ENCODE data around the gene ZBED4. TPM values are rescaled to one million over a fixed set of nuclear protein-coding genes. Genes with fewer than 3 reads are reported as not detected.

ZBED4 gene
- total RNA-seq, 2 experiments from 2014 or later: 14.8 to 15.0 TPM

DNA sequence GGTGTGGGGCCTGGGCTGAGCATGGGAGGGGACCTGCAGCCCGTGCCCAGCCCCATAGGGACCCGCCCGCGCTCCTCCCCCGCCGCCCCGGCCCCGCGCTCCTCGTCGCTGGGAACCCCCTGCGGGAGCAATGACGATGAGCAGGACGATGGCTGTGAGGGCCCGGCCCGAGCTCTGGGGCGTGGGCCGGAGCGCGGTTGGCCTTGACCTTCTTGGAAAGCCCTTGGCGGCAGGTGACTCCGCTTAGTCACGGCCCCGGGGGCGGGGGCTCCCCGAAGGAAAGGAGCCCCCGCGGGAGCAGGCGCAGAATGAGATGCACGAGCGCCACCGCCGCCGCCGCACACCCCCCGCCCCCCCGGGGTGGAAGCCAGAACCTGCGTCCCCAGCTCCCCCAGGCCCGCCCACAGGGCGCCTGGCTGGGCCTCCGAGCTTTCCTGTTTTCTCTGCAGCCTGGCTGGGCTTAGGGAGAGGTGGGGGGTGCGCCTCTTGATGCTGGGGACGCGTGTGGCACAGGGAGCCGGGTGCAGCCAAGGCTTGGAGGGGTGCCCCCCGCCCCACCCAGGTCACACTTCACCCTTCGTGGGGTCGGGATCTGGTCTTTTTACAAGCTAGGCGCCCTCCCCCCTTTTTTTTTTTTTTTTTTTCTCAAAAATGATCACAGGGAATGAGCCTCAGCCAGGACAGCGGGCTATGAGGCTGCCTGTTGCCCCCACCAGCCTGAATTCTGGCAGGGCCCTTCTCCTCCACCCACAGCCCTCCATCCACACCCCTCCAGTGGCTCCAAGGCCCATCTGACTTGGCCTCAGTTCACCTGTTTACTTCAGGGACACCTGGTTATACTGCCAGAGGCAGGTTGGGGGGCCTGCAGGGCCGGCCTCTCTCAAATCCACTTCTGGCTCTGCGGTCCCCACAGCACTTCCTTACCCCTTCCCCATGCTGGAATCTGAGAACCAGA is 82.7 kb downstream of the ZBED4 start:
- H3K27ac ChIP-seq (ENCODE audit: low read depth in 1 of 2, low read length in 2 of 2): peak overlapping the region; percentile 86 to 88
- H3K4me1 Mint-ChIP-seq (ENCODE audit: low read depth): peaks cover 13% of the 10 kb centered on the region
- peak overlapping the region; percentile 47 for H3K4me3 ChIP-seq (ENCODE audit: low read length)
- H3K27ac Mint-ChIP-seq: peak overlapping the region; percentile 87
- no peaks in the 10 kb centered on the region for H3K36me3 Mint-ChIP-seq (ENCODE audit: low read depth)
- CTCF ChIA-PET: interaction anchor here (0.6 to 1.2 kb wide), 2 partner anchors 94 to 340 kb away, joined by 3 to 6 read pairs; no protein-coding TSS in a partner anchor
- POLR2A ChIA-PET: interaction anchor here (0.7 to 3.2 kb wide), 13 partner anchors 11 to 685 kb away, joined by 3 to 92 read pairs (median 5); partner anchors contain the start of gene PIM3
- H3K9me3 ChIP-seq (ENCODE audit: control insufficient read depth in 1 of 2, insufficient read depth in 1 of 2, low read length in 2 of 2): peaks cover 0 to 10% of the 10 kb centered on the region in 2 experiments
- H3K36me3 ChIP-seq (ENCODE audit: insufficient read depth, low read length): no peaks in the 10 kb centered on the region
- intact Hi-C loops (cut with DNase I, micrococcal nuclease): loop anchor here (1.0 to 10.0 kb wide), 5 partner anchors 24 to 259 kb away; partner anchors contain the start of gene PIM3 (in 1 of the 2)
- H3K9me3 Mint-ChIP-seq: no peaks in the 10 kb centered on the region
- peaks cover 58% of the 10 kb centered on the region for H3K4me1 ChIP-seq (ENCODE audit: insufficient read depth, low read length)
- ATAC-seq (ENCODE audit: poor library complexity) (peak; percentile 74), DNase-seq (peak; percentile 85 to 97 (median 92))
- no peaks in the 10 kb centered on the region for H3K27me3 Mint-ChIP-seq
- H3K27me3 ChIP-seq (ENCODE audit: control insufficient read depth in 1 of 2, insufficient read depth in 2 of 2, low read length in 2 of 2): no peaks in the 10 kb centered on the region
- TF ChIP-seq, protein P1, sequence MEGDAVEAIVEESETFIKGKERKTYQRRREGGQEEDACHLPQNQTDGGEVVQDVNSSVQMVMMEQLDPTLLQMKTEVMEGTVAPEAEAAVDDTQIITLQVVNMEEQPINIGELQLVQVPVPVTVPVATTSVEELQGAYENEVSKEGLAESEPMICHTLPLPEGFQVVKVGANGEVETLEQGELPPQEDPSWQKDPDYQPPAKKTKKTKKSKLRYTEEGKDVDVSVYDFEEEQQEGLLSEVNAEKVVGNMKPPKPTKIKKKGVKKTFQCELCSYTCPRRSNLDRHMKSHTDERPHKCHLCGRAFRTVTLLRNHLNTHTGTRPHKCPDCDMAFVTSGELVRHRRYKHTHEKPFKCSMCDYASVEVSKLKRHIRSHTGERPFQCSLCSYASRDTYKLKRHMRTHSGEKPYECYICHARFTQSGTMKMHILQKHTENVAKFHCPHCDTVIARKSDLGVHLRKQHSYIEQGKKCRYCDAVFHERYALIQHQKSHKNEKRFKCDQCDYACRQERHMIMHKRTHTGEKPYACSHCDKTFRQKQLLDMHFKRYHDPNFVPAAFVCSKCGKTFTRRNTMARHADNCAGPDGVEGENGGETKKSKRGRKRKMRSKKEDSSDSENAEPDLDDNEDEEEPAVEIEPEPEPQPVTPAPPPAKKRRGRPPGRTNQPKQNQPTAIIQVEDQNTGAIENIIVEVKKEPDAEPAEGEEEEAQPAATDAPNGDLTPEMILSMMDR (IDR thresholded peaks at IDR 0.05): no peak
- peak overlapping the region; percentile 76 for H3K4me3 Mint-ChIP-seq

DNA sequence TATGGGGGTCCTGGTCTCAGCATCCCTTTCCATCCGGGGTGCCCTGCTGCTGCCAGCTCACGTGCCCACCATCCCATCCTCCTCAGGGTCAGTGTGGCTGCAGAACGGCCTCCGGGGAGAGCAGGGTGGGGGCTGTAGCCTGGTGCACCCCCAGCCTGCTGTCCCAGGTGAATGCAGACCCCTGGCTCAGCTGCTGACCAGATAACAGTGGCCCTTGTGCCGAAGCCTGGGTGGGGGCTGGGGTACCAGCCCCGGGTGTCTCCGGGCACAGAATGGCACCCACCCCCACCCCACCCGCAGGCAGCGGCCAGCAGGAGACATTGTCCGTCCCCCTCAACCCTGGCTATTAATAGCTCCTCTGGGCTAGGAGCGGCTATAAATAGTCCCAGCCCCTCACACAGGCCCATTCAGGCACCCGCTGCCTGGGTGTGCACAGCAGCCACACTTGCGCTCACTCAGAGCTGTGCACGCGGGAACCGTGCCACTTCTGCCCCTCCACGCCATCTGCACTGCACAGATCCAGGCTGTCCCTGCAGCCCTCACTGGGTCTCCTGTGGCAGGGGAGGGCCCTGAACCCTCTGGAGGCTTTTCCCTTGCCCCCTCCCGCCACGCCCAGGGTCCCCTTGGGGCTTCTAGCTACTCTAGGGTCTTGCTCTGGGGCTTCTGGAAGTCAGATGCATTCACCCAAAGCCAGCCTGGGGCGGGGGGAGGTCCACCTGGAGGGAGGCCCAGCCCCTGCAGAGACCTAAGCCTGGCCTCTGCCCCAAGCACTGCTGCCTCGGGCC is 83.5 kb downstream of the ZBED4 start:
- DNase-seq (peak in 3 of 14 experiments; percentile 21 to 50 (median 32)), ATAC-seq (ENCODE audit: poor library complexity) (no peak)
- intact Hi-C loops (cut with DNase I, micrococcal nuclease): loop anchor here (1.0 to 10.0 kb wide), 5 partner anchors 23 to 258 kb away; partner anchors contain the start of gene PIM3 (in 1 of the 2)
- POLR2A ChIA-PET: interaction anchor here (1.1 to 3.2 kb wide), 8 partner anchors 10 to 684 kb away, joined by 4 to 92 read pairs (median 11); partner anchors contain the start of gene PIM3
- Mint-ChIP-seq H3K4me1 (ENCODE audit: low read depth) (peaks cover 8% of the 10 kb centered on the region), H3K27ac (peak overlapping the region; percentile 87), H3K9me3 (no peaks in the 10 kb centered on the region), H3K36me3 (ENCODE audit: low read depth) (no peaks in the 10 kb centered on the region), H3K4me3 (peak overlapping the region; percentile 76), H3K27me3 (no peaks in the 10 kb centered on the region)
- H3K9me3 ChIP-seq (ENCODE audit: control insufficient read depth in 1 of 2, insufficient read depth in 1 of 2, low read length in 2 of 2): peaks cover 0 to 10% of the 10 kb centered on the region in 2 experiments
- TF ChIP-seq, protein P1 (IDR thresholded peaks at IDR 0.05): no peak
- peak overlapping the region; percentile 47 for H3K4me3 ChIP-seq (ENCODE audit: low read length)
- H3K27ac ChIP-seq (ENCODE audit: low read depth in 1 of 2, low read length in 2 of 2): peak overlapping the region; percentile 86 to 88
- CTCF ChIA-PET: no interaction called here
- H3K27me3 ChIP-seq (ENCODE audit: control insufficient read depth in 1 of 2, insufficient read depth in 2 of 2, low read length in 2 of 2): no peaks in the 10 kb centered on the region
- no peaks in the 10 kb centered on the region for H3K36me3 ChIP-seq (ENCODE audit: insufficient read depth, low read length)
- H3K4me1 ChIP-seq (ENCODE audit: insufficient read depth, low read length): peaks cover 59% of the 10 kb centered on the region
